Measurements from ENCODE around the gene CEP350.
A peak's percentile ranks its signal among the peaks of the same experiment; 100 is the strongest.

Gene CEP350, protein sequence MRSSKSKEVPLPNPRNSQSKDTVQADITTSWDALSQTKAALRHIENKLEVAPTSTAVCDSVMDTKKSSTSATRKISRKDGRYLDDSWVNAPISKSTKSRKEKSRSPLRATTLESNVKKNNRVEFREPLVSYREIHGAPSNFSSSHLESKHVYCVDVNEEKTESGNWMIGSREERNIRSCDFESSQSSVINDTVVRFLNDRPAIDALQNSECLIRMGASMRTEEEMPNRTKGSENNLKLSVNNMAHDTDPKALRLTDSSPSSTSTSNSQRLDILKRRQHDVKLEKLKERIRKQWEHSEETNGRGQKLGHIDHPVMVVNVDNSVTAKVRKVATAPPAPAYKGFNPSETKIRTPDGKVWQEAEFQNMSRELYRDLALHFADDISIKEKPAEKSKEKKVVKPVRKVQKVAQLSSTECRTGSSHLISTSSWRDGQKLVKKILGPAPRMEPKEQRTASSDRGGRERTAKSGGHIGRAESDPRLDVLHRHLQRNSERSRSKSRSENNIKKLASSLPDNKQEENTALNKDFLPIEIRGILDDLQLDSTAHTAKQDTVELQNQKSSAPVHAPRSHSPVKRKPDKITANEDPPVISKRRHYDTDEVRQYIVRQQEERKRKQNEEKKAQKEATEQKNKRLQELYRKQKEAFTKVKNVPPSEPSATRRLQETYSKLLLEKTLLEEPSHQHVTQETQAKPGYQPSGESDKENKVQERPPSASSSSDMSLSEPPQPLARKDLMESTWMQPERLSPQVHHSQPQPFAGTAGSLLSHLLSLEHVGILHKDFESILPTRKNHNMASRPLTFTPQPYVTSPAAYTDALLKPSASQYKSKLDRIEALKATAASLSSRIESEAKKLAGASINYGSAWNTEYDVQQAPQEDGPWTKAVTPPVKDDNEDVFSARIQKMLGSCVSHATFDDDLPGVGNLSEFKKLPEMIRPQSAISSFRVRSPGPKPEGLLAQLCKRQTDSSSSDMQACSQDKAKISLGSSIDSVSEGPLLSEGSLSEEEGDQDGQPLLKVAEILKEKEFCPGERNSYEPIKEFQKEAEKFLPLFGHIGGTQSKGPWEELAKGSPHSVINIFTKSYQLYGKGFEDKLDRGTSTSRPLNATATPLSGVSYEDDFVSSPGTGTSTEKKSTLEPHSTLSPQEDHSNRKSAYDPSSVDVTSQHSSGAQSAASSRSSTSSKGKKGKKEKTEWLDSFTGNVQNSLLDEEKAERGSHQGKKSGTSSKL (N-terminal part only)

DNA sequence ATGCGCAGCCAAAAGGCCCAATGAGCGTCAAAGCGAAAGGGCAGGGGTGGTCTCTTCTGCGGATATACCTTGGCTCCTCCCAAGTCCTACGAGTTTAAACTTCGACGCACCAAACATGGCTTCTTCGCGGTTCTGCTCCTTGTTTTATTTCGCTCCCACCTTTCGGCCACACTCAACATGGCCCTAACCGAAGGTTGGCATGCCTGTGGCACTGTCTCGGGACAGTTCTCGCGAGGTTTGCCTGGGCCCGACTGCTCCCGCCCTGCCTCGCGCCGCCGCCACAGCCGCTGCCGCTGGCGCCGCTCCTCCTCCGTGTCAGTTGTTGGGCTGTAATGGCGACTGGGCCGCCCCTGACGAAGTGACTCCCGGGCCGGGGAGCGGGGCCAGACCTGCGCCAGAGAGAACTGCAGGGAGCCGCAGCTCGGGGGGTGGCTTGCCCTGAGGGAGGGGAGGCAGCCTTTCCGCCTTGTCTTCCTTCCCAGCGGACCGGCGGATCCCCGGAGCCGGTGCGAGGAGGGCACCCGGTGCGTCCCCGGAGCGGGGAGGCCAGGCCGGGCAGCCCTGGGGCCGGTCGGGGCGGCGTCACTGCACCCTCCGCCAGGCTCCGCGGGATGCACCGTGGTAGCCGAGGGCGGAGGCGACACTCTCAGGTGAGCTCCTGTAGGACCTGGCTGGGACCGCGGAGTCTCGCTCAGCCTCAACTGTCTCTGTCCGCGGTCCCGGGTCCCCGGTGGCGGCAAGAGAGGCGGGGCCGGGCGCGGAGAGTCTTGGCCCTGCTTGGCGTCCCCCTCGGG is at the start of gene CEP350:
Gene CEP350, plus strand, starts transcription at position 318 of the 794 bp plus-strand sequence. CDS start 31,372 bp downstream, outside the sequence.
- DNase-seq = peak; percentile 97

DNA sequence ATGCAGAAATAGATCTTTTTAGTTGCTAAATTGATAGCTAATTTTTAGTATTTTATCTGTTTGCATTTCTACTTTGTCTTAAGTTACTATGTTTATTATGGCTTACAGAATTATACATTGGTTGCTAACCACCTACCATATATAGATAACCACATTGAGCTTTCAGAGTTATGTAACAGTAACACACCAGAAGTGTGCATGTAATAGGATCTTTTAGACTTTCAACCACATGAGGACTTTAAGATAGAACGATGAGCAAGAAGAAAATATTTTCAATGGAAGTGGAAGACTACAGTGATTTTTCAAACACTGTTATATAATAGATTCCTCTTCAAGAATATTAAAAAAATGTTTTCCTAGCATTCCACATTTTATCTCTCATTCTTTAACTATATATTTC is 43.7 kb upstream of the CEP350 start:
- no peak for DNase-seq

DNA sequence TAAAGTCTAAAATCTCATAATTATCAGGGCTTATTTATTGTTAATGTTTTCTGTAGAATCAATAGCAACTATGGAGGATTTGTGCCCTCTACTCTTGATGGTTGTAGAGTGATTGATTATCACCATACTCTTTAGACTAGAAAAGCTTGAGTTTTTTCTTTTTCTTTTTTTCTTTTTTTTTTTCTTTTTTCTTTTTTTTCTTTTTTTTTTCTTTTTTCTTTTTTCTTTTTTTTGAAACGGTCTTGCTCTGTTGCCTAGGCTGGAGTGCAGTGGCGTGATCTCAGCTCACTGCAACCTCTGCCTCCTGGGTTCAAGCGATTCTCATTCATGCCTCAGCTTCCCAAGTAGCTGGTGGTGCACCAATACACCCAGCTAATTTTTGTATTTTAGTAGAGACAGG is 42.8 kb upstream of the CEP350 start:
- no peak for DNase-seq

DNA sequence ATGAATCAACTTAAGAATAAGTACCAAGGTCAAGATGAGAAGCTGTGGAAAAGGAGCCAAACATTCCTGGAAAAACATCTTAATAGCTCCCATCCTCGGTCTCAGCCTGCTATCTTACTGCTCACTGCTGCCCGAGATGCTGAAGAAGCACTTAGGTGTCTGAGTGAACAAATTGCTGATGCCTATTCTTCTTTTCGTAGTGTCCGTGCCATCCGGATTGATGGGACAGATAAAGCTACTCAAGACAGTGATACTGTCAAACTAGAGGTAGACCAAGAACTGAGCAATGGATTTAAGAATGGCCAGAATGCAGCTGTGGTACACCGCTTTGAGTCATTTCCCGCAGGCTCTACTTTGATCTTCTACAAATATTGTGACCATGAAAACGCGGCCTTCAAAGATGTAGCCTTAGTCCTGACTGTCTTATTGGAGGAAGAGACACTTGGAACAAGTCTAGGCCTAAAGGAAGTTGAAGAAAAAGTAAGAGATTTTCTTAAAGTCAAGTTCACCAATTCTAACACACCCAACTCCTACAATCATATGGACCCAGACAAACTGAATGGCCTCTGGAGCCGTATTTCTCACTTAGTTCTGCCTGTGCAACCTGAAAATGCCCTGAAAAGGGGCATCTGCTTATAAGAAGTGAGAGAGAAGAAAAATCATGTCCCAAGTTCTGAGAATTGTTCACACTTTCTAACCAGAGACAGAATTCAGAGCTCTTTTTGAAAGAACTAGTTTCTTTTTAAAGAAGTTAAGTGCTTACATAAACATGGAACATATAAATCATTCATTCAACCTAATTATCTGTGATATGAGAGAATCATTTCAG is 36.8 kb upstream of the CEP350 start:
- no peak for DNase-seq

GRCh38 chr1:179921472-179921871 is 33.1 kb upstream of the CEP350 start:
- no peak for DNase-seq

DNA sequence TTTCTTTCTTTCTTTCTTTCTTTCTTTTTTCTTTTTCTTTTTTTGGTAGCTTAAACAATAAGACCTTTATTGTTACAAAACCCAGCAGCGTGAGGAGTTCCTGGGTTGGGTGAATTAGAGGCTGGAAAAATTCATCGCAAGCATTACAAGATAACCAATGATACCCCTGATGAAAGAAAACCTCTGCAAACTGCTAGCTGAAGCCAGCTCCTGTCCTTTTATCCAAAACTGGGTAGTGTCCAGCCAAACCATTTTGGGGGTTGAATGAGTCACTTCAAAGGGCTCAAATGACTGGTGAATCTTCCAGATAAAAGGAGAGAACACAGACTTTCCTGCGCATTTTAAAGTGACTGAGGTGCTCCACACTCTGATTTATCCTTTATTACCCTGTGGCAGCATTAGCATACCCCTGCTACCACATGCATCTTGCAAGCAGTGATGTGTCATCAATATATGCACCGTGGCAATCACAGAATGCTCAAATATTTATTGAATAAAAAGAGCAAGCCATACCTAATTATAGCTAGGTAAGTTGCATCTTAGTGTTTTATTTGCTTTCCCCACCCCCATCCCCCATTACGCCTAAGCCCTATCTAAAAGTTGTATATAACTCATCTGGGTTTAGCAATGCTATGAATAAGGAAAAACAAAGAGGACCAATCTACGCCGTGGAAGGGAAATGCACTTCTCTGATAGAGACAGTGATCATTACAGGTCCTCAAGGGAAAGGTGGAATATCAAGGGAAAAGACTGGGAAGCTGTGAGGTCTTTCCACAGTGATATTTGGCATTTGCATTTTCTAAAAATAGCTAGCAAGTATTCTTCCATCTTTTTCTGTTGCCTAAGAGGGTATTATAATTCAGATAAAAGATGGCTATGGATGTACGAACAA is 32.4 kb upstream of the CEP350 start:
- DNase-seq = no peak

DNA sequence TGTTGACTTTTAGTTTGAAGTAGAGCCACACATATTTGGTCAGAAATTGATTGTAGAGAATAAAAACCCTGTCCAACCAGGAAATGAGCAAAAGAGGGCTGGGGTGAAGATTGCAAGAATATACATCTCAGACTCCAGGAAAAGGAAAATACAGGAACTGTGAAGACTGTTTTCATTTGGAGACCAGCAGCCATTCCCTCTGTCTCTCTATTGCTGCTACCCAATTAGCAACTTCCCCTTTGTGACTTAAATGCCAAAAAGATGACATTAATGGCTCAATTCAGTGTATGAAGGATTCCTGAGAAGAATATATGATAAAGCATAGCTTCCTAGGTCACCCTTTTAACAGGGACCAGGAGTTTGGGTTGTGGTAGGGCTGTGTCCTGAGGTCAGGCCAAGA is 31.6 kb upstream of the CEP350 start:
- DNase-seq = no peak

GRCh38 chr1:179924268-179924667 is 30.3 kb upstream of the CEP350 start:
- DNase-seq = no peak

DNA sequence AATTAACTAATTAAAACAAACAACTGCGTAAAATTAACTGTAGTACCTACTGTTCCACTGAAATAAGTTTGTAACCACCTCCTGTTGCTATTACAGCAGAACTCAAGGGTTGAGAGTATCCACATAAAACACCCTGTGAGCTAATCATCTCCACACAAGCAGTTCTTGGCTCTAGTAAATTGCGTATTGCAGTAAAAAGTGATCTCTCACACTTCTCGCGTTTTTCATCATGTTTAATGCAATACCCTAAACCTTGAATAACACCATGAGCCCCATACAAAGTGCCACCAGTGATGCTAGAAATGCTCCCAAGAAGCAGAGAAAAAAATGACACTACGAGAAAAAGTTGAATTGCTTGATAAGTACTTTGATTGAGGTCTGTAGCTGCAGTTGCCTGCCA is 29.3 kb upstream of the CEP350 start:
- DNase-seq = no peak

DNA sequence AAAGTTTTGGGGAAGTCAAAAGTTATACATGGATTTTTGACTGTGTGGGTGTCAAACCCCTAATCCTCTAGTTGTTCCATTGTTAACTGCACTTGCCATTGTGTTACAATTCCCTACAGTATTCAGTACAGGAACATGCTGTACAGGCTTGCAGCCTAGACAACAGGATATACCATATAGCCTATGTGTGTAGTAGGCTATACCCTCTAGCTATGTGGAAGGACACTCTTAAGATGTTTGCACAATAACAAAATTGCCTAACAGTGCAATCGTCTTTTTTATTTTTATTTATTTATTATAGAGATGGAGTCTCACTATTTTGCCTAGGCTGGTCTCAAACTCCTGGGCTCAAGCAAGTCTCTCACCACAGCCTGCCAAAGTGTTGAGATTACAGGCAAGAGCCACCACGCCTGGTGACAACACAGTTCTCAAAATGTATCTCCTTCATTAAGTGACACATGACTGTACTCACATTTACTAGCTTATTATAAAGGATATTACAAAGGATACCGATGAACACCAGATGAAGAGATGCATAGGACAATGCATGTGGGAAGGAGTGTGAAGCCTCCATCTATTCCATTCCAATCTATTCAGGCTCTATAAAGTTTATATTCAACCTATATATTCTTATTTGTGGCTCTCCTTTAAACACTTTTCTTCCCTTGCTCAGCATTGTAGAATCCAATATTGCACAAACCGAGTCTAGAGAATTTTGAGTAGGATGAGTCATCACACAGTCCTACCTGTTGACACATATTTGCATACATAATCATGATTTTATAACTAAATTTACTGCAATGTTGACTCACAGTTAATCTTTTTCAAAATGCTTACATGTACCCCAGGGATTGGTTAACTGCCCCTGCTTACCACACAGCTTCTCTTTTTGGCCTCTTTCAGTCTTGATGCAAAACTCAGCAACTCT is 28.4 kb upstream of the CEP350 start:
- no peak for DNase-seq

DNA sequence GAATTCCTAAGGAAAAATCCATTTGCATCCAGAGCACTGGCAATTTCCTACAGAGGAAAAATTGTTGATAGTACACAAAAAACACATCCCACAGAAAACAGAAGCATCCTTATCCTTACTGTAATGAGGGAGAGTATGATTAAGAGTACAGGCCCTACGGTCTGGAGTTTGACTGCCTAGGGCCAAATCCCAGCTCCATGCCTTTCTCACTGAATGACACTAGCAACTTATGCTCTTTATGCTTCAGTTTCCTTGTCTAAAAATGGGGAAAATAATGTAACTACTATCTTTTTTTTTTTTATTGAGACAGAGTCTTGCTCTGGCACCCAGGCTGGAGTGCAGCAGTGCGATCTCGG is 27.8 kb upstream of the CEP350 start:
- no peak for DNase-seq

- DNase-seq = no peak
Measured at GRCh38 chr1:179929955-179930798, 24.4 kb upstream of the CEP350 start.

DNA sequence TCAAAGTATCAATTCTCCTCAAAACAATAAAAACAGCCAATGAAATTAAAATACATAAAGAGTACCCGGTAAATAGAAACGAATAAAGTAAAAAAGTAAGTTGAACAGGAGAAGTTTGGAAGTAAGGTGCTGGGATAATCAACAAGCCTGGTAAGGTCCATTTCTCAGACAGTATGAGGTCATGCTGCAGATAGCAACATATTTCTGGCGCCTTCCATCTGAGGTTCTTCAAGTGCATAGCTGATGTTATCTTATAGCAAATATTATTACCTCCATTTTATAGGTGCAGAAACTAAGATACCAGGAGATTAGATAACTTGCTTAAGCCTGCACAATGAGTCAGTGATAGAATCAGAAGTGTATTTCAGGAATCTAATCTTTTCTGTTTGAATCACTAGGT is 23.7 kb upstream of the CEP350 start:
- no peak for DNase-seq

DNA sequence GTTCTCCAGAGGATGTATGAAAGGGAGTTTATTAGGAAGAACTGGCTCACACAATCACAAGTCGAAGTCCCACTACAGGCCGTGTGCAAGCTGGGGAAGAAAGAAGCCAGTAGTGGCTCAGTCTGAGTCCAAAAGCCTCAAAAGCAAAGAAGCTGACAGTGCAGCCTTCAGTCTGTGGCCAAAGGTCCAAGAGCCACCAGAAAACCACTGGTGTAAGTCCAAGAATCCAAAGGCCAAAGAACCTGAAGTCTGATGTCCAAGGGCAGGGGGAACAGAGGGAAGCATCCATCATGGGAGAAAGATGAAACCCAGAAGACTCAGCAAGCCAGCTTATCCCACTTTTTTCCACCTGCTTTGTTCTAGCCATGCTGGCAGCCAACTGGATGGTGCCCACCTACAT is 21.4 kb upstream of the CEP350 start:
- no peak for DNase-seq

DNA sequence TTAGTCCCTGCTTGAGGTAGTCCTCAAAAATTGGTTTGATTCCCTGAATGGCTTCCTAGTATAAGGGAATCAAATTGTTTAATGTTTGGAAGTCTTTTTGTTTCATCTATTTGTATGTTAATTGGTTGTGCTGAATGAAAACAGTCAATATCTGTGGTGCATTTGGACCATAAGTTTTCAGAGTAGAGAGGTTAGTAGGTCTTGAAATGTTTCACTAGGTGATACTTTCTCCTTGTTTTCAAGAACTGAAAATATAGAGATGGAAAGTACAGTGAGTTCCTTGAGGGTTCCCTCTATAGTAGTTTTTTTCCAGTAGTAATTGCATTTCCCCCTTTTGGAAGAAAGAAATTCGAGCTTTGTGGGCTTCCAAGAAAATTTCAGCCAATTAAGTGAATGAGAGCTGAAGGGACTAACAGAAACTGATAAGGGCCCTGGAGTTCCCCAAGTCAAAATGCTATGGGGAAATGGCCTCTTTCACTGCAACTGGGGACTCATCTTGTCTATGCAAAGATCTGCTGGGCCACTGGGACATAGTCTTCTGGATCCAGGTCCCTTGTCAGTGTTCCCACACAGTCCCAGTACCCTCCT is 18.6 kb upstream of the CEP350 start:
- no peak for DNase-seq

- no peak for DNase-seq
Measured at GRCh38 chr1:179937668-179938254, 16.8 kb upstream of the CEP350 start.

DNA sequence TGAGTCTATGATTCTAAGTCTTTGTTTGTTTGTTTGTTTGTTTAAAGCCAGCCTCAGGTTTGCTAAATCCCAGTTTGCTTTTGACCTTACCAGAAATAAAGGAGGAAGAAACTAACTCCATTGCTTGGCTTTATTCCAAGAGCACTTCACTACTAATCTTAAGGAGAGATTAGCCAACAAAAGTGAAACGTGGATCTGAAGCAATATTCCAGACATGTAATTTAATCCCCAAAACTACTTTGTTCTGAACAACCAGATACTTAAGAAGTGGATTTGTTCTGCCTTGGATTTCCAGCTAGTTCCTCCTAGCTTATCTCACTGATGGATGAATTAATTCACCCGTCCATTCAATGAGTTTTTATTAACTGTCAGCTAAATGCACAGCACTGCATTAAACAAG is 15.9 kb upstream of the CEP350 start:
- DNase-seq = no peak

DNA sequence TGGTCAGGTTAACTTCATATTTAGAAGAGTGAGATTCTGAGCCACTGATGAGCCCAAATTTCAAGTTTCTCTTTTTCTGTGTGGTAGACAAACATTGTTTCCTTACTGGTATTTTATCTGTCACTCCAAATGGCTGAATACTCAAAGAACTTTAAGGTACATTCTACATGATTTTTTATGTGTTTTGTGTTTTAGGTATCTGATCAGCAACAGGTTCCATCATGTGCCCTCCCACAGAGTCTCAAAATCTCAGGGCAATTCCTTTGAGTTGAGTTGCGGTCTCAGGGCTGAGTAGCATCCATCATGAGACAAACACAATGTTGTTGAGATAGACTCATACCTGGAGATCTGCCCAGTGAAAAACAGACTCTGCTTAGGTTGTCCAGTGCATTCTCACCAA is 14.7 kb upstream of the CEP350 start:
- no peak for DNase-seq

All from stimulated activated CD4-positive, alpha-beta T cell treated with anti-CD3 and anti-CD28 coated beads, Interleukin-12 subunit alpha, Interleukin-12 subunit beta, amount 100 ng/mL, for 4 hours (primary cell).